Measurements from ENCODE around the gene UFD1. TPM values are rescaled to one million over a fixed set of nuclear protein-coding genes. Genes with fewer than 3 reads are reported as not detected.

UFD1 gene, protein sequence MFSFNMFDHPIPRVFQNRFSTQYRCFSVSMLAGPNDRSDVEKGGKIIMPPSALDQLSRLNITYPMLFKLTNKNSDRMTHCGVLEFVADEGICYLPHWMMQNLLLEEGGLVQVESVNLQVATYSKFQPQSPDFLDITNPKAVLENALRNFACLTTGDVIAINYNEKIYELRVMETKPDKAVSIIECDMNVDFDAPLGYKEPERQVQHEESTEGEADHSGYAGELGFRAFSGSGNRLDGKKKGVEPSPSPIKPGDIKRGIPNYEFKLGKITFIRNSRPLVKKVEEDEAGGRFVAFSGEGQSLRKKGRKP
- polyA plus RNA-seq (2013, experiment 1 of 2; ENCODE audit: insufficient read length) = 95.0 TPM
- 91.6 TPM for polyA plus RNA-seq (2013, experiment 2 of 2; ENCODE audit: insufficient read length)

DNA sequence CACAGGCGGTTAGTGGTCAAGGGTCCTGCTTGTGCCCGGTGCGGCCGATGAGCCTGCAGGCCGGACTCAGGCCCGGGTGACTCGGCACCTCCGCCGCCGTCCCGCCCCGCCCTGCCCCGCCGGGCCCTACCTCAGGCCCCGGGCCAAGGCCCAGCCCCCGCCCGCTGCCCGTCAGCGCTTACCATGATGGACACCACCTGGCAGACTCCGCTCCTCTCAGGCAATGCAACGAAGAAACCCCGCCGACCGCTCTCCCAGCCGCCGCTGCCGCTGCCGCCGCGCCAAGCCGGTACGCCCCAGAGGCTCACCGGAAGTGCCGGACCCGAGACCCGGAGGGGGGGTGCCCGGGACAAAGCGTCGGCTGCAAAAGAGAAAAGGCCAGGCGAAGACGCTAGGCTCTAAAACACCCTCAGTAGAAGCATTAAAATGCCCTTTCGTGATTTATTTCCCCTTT is at the start of gene UFD1:
Gene UFD1, minus strand, starts transcription at position 293 of the 454 bp plus-strand sequence. Its CDS starts 108 bp downstream, at position 185.
- peak; percentile 77 for DNase-seq

DNA sequence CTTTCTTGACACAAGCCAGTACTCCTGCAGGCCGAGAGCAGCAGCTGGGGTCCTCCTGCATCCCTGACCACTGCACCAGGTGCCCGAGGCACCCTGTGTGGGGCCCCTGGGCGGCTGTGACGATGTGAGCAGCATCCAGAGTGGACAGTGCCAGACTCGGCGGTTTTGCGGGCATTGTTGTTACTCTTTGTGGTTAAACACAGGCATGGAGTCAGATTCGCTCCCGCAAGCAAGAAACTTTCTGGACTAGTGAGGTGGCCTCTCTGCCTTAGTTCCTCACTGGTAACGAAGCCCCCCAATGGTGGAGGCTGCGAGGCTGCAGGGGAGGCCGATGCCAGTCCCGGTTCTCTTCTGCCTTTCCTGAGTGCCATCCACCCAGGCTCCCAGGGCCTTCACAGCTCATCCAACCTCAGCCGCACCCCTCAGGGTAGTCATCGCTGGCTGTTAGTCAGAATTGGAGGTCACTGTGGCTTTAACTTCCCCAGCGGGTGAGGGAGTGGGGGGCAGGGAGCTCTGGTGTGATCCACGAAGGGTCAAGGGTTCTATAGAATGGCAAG is 48.9 kb upstream of the UFD1 start:
- no peak for DNase-seq

DNA sequence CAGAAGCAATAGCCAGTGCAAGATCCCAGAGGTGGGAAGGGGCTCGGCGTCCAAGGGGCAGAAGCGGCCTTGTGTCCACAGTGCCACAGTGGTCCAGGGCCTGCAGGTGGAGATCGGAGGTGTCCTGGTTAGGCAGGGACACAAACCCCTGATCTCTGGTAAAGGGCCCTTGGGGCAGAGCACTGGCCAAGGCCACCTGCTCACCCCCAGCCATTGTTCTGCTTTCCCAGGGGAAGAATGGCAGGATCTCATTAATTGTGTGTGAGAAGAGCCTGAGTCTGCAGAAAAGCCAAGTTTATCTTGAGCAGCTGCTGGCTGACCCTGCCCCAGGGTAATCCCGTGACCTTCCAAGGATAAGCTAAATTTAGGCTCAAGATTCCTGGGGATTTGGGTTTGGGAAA is 48.3 kb upstream of the UFD1 start:
- no peak for DNase-seq

DNA sequence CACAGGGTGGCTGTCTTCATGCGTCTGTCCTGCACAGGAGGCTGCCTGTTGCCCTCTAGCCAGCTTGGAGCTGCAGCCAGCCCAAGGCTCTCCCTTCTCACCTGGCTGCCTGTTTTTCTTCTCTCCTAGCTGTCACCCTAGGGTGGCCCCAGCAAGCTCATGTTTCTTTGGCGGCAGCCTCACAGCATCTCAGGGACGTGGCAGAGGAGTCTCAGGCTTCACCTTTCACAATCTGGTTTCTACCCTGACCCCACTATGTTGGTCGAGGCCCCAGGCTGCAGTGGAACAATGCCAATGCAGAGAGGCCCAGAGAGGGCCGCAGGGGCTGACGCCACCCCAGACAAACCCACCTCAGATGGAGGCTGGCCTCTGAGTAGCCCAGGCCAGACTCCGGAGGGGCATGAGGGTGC is 47.7 kb upstream of the UFD1 start:
- no peak for DNase-seq

DNA sequence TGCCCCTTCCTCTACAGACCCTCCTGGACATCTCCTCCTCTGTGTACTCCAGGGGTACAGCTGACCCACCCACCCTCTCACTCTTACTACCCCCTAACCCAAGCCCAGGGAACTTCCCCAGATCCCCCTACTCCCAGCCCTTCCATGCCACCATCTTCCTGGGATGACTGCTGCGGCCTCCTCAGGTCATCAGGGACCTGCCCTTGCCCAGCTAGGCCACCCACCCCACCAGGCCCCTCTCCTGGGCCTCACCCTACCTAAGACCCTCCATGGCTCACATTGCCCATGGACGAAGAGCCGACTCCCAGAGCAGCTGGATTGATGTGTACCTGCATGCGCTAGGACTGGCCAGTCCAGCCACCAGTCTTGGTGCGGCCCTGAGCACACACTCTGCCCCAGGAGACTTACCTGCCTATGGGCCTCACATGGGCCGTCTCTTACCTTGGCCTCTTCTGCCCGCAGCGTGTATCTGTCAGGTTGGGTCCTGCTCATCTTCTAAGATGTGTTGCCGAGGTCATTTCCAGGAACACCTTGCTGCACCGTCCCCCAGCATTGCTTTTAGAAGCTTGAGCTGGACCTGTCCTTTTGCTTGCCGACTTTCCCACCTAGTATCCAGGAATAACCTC is 47.2 kb upstream of the UFD1 start:
- DNase-seq = no peak

DNA sequence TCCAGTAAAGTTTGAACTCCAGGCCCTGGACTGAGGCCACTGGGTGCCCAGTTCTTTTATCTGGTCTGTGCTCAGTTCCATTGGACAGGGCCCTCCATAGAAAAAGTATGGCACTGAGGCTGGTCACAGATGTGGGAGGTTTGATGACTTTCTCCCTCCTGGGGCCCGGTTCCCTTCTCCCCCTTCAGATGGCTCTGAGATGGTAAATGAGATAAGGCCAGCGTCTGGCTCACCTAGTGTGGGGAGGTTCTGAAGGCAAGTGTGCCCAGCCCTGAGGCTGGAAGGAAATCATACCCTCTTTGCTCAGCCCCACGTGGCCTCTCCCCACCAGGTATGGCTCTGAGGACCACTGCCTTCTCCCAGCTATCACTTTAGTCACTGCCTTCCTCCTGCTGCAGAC is 46.7 kb upstream of the UFD1 start:
- DNase-seq = no peak

DNA sequence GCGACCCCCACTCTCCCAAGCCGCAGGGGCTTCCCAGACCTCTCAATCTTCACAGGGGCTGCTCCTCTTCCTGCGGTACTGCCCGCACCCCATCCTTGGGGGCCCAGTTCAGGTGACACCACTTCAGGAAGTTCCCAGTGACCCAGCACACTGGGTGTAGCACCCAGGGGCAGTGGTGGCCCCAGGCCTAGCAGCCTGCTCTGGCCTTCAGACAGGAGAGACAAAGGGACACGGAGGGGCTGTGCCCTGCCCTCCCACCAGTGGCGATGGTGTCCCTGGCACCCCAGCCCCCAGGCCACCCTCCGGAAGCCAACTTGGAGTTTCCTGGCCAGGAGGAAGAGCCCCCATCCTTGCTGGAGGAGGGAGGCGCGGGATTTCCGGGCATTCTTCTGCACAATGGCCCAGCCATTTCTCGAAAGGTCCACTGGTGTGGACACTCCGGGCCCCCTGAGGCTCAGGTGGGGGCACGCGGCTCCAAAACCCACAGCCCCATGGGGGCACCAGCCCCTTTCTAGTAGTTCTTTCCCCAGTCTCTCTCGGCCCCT is 46.2 kb upstream of the UFD1 start:
- no peak for DNase-seq

DNA sequence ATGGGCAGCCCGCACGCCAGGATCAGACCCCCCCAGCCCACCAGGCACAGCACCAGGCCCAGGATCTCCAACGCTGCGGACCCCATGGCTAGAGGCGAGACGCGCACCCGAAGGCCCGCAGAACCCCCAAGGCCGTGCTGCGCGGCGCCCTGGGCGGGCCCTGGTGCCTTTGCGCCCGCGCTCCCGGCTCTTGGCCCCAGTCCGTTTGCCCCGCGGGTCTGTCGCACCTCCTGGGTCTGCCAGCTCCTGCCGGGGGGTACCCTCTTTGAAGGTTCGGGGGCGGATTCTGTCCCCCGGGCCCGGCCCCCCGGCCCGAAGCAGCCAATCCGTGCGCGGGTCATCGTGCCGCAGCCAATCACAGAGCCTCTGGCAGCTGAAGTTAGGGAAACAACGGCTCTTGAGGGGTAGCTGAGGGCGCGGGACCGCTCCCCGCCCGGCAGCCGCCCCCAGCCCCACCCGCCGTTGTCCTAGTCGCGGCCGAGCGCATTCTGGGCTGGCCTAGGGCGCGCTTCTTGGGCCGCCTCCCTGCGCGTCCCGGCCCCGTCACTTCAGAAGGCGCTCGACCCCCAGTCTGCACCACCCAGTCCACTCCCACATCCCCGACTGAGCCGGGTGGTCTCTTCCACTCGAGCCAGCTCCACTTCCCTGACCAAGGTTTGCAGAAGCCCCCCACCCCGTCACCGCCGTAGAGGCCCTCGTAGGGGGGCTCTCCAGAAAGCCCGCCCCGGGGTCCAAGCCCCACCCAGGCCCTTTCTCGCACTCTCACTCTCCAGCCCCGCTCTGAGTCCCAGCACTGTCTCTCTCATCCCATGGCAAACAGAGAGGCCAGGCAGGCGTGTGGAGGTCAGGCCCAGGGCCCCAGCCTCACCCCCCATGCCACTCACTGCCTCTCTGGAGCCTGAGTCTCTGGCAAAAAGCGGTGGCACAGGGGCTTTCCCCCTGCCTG is 45.5 kb upstream of the UFD1 start, which contains the start of gene CLDN5:
Gene CLDN5, minus strand, starts transcription at position 241 of the 946 bp plus-strand sequence. Its CDS starts 155 bp downstream, at position 86.
- DNase-seq = no peak

DNA sequence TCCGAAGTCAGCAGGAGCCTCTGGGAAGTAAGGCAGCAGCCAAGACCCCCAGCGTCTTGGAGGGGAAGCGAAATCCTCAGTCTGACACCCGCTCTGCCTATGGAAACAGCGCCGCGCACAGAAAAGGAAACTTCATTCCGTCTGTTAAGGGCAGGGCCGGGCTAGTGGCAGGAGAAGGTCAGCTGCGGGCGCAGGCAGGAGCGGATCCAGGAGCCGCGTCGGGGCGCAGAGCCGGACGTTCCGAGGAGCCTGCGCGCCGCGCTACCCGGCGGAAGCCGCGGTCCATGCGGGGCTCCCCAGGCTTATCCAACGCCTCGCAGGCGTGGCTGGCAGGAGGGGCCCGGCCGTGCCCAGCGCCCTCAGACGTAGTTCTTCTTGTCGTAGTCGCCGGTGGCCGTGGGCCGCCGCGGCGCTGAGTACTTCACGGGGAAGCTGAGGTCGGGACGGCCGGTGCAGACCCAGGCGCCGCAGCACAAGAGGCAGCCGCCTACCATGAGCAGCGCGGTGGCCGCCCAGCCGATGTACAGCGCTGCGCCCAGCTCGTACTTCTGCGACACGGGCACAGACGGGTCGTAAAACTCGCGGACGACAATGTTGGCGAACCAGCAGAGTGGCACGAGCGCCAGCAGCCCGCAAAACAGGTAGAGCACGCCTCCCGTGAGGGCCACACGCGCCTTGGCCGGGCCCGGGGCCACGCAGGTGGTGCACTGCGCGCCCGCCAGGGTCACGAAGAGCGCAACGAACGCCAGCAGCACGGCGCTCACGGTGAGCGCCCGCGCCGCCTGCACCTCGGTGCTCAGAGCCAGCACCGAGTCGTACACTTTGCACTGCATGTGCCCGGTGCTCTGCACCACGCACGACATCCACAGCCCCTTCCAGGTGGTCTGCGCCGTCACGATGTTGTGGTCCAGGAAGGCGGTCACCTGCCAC is 44.5 kb upstream of the UFD1 start:
- DNase-seq = no peak

DNA sequence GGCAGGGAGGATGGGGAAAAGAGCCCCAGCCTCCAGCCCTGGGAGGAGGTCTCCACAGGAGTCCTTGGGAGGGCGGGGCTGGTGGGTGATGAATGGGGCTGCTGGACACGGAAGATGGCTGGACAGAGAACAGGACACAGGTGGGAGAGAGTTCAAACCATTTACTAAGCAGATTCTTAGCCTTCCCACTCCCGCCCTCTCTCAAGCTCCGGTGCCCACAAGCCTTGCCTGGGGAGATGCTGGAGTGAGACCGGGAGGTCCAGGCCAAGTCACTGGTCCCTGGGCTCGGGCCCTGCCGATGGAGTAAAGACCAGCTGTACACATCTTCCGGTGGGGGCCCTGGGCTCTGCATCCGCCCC is 43.9 kb upstream of the UFD1 start:
- DNase-seq = no peak

DNA sequence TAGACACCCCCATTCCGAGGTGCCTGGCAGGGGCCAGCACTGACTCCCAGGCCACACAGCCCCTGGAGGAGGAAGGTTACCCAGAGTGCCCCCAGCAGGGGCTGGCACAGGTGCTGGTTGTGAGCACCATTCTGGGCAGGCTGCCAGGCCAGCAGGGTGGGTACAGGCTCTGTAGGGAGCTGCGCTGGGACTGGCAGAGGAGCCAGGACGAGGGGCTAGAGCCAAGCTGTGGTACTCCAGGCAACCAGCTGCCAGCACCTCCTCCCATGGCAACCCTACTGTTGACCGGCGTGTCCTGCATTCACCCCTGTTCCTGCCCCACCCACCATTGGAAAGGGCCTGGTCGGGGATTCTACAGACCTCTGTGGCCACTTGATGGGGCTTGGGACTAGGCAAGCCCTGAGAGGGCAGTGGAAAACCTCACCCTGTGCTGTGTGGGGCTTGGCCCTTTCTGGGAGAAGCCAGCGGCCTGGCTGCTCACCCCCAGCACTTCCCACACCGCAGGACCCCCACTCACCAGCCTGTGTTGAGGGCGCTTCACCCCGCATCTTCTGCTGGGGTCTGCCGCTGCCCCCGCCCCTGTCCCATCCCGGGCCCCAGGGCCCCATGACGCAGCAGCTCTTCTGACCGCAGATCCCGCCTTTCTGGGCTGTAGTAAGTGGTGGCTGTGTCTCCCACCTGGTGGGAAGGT is 43.3 kb upstream of the UFD1 start:
- DNase-seq = no peak

DNA sequence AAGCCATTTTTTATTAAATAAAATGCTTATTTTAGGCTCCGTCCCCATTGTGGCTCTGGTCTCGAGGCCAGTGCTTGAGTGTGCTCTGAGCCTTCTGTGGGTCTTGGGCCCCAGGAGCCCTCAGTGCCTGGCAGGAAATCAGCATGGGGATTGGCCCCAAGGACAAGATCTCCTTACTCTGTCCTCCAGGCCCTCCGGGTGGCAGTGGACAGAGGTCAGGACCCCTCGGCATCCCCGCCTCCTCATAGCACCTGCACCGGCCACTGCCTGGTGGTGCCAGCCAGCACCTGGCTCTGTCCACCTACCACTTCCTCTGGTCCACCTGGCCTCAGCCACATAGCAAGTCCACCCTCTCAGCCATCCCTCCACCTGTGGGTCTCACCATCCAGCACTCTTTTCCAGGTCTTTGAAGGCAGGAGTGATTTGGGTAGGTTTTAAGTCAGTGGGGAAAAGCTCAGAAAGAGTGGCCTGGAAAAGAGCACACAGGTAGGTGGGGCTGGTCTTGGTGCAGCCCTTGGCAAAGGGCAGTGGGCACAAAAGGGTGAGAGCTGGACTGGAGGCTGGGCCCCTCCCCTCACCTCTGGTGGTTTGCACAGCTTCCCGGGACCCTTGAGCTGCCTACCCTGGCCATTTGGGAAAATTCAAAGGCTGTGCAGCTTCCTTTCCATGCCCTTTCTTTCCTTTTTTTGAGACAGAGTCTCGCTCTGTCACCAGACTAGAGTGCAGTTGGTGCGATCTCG is 41.7 kb upstream of the UFD1 start:
- no peak for DNase-seq

DNA sequence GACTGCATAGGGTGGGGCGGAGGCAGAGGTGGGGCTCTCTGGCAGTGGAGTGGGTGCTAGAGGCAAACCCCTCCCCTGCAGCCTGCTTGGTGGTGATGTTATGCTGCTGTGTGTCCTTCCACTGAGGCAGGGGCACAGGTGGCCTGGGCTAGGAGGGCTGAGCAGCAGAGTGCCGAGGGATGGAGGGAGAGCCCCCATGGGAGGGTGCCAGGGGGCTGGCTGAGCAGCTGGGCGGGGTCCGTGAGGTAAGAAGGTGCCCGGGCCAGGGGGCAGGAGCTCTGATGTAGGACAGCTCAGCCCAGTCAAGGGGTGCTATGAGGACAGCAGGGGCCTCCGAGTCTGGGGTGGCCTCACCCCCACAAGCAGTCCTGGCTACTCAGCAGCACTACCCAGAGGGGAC is 41.0 kb upstream of the UFD1 start:
- DNase-seq = no peak

DNA sequence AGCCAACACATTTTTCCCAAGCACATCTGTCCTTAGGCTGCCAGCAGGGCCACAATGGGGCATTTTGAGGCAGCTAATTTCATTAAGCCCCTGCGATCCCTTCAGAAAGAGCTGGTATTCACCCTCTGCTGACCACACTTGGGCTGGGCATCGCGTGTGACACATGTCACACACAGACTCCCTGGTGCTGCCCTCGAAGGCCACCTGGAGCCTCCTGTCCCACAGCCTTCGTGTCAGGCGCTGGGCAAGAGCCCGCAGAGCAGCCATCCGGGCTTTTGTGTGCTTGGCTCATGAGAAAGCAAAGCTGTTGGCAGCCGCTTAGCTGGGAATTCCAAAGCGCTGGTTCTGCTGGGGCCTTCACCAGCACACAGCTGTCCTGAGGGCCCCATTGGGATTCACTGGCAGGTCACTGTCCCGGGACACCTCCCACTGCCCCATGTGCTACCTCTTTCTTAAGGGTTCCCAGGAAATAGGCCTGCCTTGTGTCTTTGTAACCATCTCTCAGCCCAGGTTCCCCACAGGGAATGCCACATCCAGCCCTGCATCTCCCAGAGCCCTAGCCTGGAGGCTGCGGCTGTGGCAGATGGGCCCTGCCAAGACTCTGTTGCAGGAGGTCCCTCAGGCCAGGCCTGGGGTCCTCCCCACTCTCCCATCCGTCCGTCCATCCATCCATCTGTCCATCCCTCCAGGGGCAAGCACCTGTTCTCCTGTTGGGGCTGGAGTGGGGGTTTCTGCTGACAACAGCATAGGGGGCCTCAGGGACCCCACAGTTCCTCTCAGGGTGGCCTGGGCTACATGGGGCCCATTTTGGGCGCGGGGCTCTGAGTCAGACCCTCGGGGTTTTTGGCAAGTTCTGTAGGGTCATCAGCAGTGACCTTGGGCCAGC is 40.3 kb upstream of the UFD1 start:
- DNase-seq = no peak

DNA sequence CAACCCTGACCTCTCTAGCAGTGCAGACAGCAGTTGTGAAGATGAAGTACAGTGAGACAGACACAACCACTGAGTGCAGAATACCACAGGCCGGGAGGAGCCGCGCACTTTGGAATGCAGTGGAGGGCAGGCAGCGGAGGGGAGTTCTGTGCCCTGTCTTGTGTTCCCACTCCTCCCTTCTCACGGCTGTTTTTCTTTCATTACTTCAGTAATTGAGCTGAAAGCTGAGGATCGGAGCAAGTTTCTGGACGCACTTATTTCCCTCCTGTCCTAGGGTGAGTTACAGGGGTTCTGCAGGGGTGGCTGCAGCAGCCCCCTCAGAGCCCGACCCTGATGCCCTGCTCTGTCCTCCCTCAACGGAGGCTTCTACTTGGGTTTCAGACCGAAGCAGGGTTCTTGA is 39.6 kb upstream of the UFD1 start:
- DNase-seq = no peak

DNA sequence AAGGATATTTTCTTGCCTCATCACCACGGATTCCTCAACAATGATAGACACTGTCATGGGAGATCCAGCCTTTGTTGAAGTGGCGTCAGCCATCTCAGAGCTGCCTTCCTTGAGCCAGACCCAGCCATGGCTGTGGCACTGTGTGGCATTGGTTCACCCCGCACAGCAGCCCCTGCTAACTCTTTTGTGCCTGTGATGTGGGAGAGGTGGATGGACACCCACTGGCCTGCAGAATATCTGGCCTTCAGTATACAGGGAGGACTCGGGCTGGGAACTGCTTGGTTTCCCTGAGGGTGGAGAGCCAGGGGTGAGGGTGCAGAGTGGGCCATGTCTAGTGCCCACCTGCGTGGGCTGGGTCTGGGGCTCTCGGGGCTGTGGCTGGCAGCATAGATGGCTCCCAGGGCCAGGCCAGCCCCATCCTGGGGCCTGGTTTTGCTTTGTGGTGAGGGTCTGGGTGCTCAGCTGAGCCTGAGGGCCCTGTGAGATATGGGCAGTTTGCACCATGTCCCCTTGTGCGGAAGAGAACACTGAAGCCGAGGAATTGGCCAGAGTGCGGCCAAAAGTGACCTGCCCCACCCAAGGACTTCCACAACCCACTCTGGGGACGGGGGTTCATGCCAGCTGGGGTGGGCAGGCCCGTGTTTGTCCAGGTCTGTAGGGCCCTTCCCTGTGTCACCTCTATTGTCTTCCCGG is 39.1 kb upstream of the UFD1 start:
- no peak for DNase-seq

DNA sequence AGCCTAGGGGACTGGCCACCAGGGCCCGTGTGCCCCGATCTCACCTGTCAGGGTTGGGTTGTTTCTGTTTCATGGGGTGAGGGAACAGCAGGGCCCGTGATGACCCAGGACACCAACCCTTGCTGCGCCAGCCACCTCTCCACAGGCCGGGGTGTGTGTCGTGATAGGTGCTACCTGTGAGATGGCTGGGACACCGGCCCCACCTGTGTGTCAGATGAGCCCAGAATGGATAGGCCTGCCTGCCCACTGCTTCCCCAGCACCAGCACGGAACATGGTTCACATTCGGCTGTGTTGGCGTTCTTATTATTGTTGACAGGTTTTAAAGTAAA is 38.1 kb upstream of the UFD1 start:
- DNase-seq = no peak

Measured in fibroblast of skin of scalp (primary cell).